IMR-90 (cell line): Measurements from ENCODE around the gene SPG11. TPM values are rescaled to one million over a fixed set of nuclear protein-coding genes. Genes with fewer than 3 reads are reported as not detected.

Experiments
- ATAC-seq: fragments of 200-7000 bp; cut with Tn5 transposase; 2 replicates; pipeline ENCODE4 v1.9.1; 2020; ENCODE audit warnings: low read depth, mild to moderate bottlenecking, moderate library complexity
- BruUV-seq: library from RNA; stranded (reverse); fragments of 400-500 nt; replicated peaks from 2 replicates; lab custom pipeline; 2021; lab: Mats Ljungman, UMichigan
- CTCF ChIA-PET: fragments of 300-600 bp; formaldehyde crosslinking; extraction: SDS; loops from one replicate; lab custom pipeline; 2021; ENCODE audit warnings: antibody characterized with exemption; lab: Yijun Ruan, JAX
- POLR2A ChIA-PET: fragments of 300-600 bp; sonication (Branson Sonifier 250); formaldehyde crosslinking; loops from one replicate; lab custom pipeline; 2022; ENCODE audit warnings: antibody characterized with exemption; ENCODE audit not compliant: unreplicated experiment; lab: Charles Lee
- DNase-seq: peaks from one replicate; pipeline ENCODE4 v3.0.0; 2013
- H2AFZ ChIP-seq: replicated peaks from 2 replicates; pipeline ENCODE3; 2013; ENCODE audit warnings: low read length, mild to moderate bottlenecking; ENCODE audit not compliant: poor library complexity
- H2AK5ac ChIP-seq: 2 replicates; pipeline ENCODE4 v1.6.1; 2013; ENCODE audit warnings: low read depth, low read length, inconsistent platforms
- H2AK9ac ChIP-seq: replicated peaks from 2 replicates; pipeline ENCODE3; 2013; ENCODE audit warnings: mild to moderate bottlenecking, low read depth, low read length, moderate library complexity; ENCODE audit not compliant: poor library complexity
- H2BK120ac ChIP-seq: 2 replicates; pipeline ENCODE4 v1.6.1; 2013; ENCODE audit warnings: low read depth, low read length, inconsistent platforms
- H2BK15ac ChIP-seq: 3 replicates; pipeline ENCODE4 v1.6.1; 2013; ENCODE audit warnings: low read depth, low read length, inconsistent platforms
- H2BK20ac ChIP-seq: 2 replicates; pipeline ENCODE4 v1.6.1; 2013; ENCODE audit warnings: low read depth, mild to moderate bottlenecking, inconsistent platforms, low read length, moderate library complexity
- H2BK5ac ChIP-seq: 2 replicates; pipeline ENCODE4 v1.6.1; 2013; ENCODE audit warnings: mild to moderate bottlenecking, low read depth, low read length, inconsistent platforms; ENCODE audit not compliant: poor library complexity, severe bottlenecking
- H3K14ac ChIP-seq: replicated peaks from 2 replicates; pipeline ENCODE4 v1.6.1; 2013; ENCODE audit warnings: low read depth, low read length, inconsistent platforms
- H3K18ac ChIP-seq: 2 replicates; pipeline ENCODE4 v1.6.1; 2013; ENCODE audit warnings: low read depth, low read length, control low read depth
- H3K23ac ChIP-seq: 2 replicates; pipeline ENCODE4 v1.6.1; 2013; ENCODE audit warnings: low read depth, low read length, inconsistent platforms
- H3K27ac ChIP-seq: 2 replicates; pipeline ENCODE4 v1.5.1; 2013; ENCODE audit warnings: mild to moderate bottlenecking, control low read depth, low read length; ENCODE audit not compliant: insufficient read depth
- H3K27me3 ChIP-seq: 2 replicates; pipeline ENCODE4 v1.6.1; 2013; ENCODE audit warnings: low read length; ENCODE audit not compliant: control insufficient read depth, insufficient read depth
- H3K36me3 ChIP-seq: 2 replicates; pipeline ENCODE4 v1.6.1; 2013; ENCODE audit warnings: low read length, mixed read lengths; ENCODE audit not compliant: control insufficient read depth, insufficient read depth
- H3K4ac ChIP-seq: 2 replicates; pipeline ENCODE4 v1.6.1; 2013; ENCODE audit warnings: low read depth, low read length, inconsistent platforms
- H3K4me1 ChIP-seq: 2 replicates; pipeline ENCODE4 v1.6.1; 2013; ENCODE audit warnings: low read length, mixed read lengths; ENCODE audit not compliant: control insufficient read depth, insufficient read depth
- H3K4me2 ChIP-seq: 2 replicates; pipeline ENCODE4 v1.6.1; 2013; ENCODE audit warnings: low read depth, mild to moderate bottlenecking, control low read depth, low read length, moderate library complexity
- H3K4me3 ChIP-seq: 2 replicates; pipeline ENCODE4 v1.5.1; 2013; ENCODE audit warnings: low read depth, mild to moderate bottlenecking, control low read depth, low read length, moderate library complexity; ENCODE audit not compliant: insufficient read depth
- H3K56ac ChIP-seq: 2 replicates; pipeline ENCODE4 v1.6.1; 2013; ENCODE audit warnings: low read length, inconsistent platforms; ENCODE audit not compliant: insufficient read depth; ENCODE audit errors: extremely low read depth
- H3K79me1 ChIP-seq, 2 experiments: 2 replicates each; pipeline ENCODE4 v1.6.1; 2013; ENCODE audit warnings: low read length in 2 of 2, inconsistent platforms in 1 of 2, low read depth in 1 of 2
- H3K9ac ChIP-seq: 2 replicates; pipeline ENCODE4 v1.6.1; 2013; ENCODE audit warnings: low read depth, low read length, control low read depth
- H3K9me1 ChIP-seq: 2 replicates; pipeline ENCODE4 v1.6.1; 2013; ENCODE audit warnings: low read length, inconsistent platforms; ENCODE audit not compliant: insufficient read depth
- H3K9me3 ChIP-seq: 2 replicates; pipeline ENCODE4 v1.6.1; 2013; ENCODE audit warnings: low read length; ENCODE audit not compliant: control insufficient read depth, insufficient read depth
- H4K20me1 ChIP-seq: 2 replicates; pipeline ENCODE4 v1.6.1; 2013; ENCODE audit warnings: low read length, inconsistent platforms; ENCODE audit not compliant: insufficient read depth
- H4K5ac ChIP-seq: 2 replicates; pipeline ENCODE4 v1.6.1; 2013; ENCODE audit warnings: mild to moderate bottlenecking, low read depth, low read length, control low read depth
- H4K8ac ChIP-seq, 2 experiments: 2 replicates each; pipeline ENCODE4 v1.6.1; 2013; ENCODE audit warnings: low read depth in 2 of 2, low read length in 2 of 2, control low read depth in 1 of 2, inconsistent platforms in 1 of 2
- H4K91ac ChIP-seq: 2 replicates; pipeline ENCODE4 v1.6.1; 2013; ENCODE audit warnings: low read depth, low read length, inconsistent platforms; ENCODE audit not compliant: insufficient read depth
- BHLHE40 ChIP-seq: fragments of 150-350 bp; IDR thresholded peaks from 2 replicates; pipeline ENCODE4 v1.6.1; 2016; ENCODE audit warnings: mild to moderate bottlenecking, low read depth, low read length
- CEBPB ChIP-seq: IDR thresholded peaks from 2 replicates; pipeline ENCODE4 v1.6.1; 2012; ENCODE audit warnings: low read depth, low read length, improper control_type of control experiment
- CHD1 ChIP-seq: IDR thresholded peaks from 2 replicates; pipeline ENCODE4 v1.6.1; 2012; ENCODE audit warnings: low read depth, low read length, improper control_type of control experiment
- CTCF ChIP-seq: conservative IDR thresholded peaks from 2 replicates; pipeline ENCODE4 v1.5.1; 2012; ENCODE audit warnings: mild to moderate bottlenecking, low read depth, low read length, improper control_type of control experiment
- ELK1 ChIP-seq: fragments of 150-350 bp; IDR thresholded peaks from 2 replicates; pipeline ENCODE4 v1.6.1; 2016; ENCODE audit warnings: low read depth, mild to moderate bottlenecking, low read length, moderate library complexity, borderline replicate concordance
- FOS ChIP-seq: fragments of 150-350 bp; IDR thresholded peaks from 2 replicates; pipeline ENCODE4 v1.6.1; 2016; ENCODE audit warnings: low read depth, low read length
- MAFK ChIP-seq: IDR thresholded peaks from 2 replicates; pipeline ENCODE4 v1.6.1; 2012; ENCODE audit warnings: low read depth, low read length, improper control_type of control experiment
- MAZ ChIP-seq: IDR thresholded peaks from 2 replicates; pipeline ENCODE4 v1.6.1; 2012; ENCODE audit warnings: low read depth, mild to moderate bottlenecking, low read length, improper control_type of control experiment, moderate library complexity, borderline replicate concordance
- MXI1 ChIP-seq: IDR thresholded peaks from 2 replicates; pipeline ENCODE4 v1.6.1; 2012; ENCODE audit warnings: low read depth, mild to moderate bottlenecking, low read length, moderate library complexity, borderline replicate concordance
- NFE2L2 ChIP-seq: fragments of 150-350 bp; IDR thresholded peaks from 2 replicates; pipeline ENCODE4 v1.6.1; 2016; ENCODE audit warnings: low read depth, mild to moderate bottlenecking, low read length
- POLR2A ChIP-seq: IDR thresholded peaks from 2 replicates; pipeline ENCODE4 v1.6.1; 2012; ENCODE audit warnings: mild to moderate bottlenecking, low read depth, low read length
- RAD21 ChIP-seq: IDR thresholded peaks from 2 replicates; pipeline ENCODE4 v1.6.1; 2012; ENCODE audit warnings: low read length, improper control_type of control experiment
- RCOR1 ChIP-seq: IDR thresholded peaks from 2 replicates; pipeline ENCODE4 v1.6.1; 2012; ENCODE audit warnings: mild to moderate bottlenecking, low read length, improper control_type of control experiment; ENCODE audit not compliant: insufficient replicate concordance
- RFX5 ChIP-seq: IDR thresholded peaks from 2 replicates; pipeline ENCODE4 v1.8.0; 2012; ENCODE audit warnings: low read depth, mild to moderate bottlenecking, low read length, moderate library complexity
- SMC3 ChIP-seq: fragments of 150-350 bp; IDR thresholded peaks from 2 replicates; pipeline ENCODE4 v1.6.1; 2016; ENCODE audit warnings: low read depth, mild to moderate bottlenecking, antibody characterized with exemption, low read length, moderate library complexity
- USF2 ChIP-seq: fragments of 150-350 bp; IDR thresholded peaks from 2 replicates; pipeline ENCODE4 v1.6.1; 2017; ENCODE audit warnings: mild to moderate bottlenecking, antibody characterized with exemption, low read length, low read depth
- dilution Hi-C: fragments of 300-500 bp; cut with HindIII; formaldehyde crosslinking; loops from one replicate; pipeline ENCODE4 v1.14.3; 2018; ENCODE audit warnings: low sequenced_read_pairs; ENCODE audit not compliant: unreplicated experiment
- in situ Hi-C: fragments of 300-500 bp; cut with MboI; formaldehyde crosslinking; loops from 3 replicates; pipeline ENCODE4 v1.14.3; 2019; ENCODE audit warnings: low sequenced_read_pairs, inconsistent platforms, mixed read lengths
- intact Hi-C: fragments of 100-400 bp; cut with micrococcal nuclease; formaldehyde crosslinking; loops from 2 replicates; pipeline ENCODE4 v1.10.0; 2022
- polyA plus RNA-seq, 3 experiments: library from polyadenylated mRNA; depleted of rRNA; stranded (reverse); fragments of >200 nt; gene quantifications; 2 replicates each; pipeline ENCODE4 v1.2.3, GENCODE V29; 2012; ENCODE audit warnings: low replicate concordance in 1 of 3
- total RNA-seq: library from RNA; depleted of rRNA; stranded (reverse); fragments of >200 nt; gene quantifications from 2 replicates; pipeline ENCODE4 v1.2.3, GENCODE V29; 2012

Gene SPG11
- total and polyA plus RNA-seq, 2 of the 4 experiments (the other 2 are of a cell fraction), result 30.8 to 32.6 TPM

- H3K14ac ChIP-seq, result no peak overlapping the region
- H4K20me1 ChIP-seq, result no peaks in the 10 kb centered on the region
- no peak overlapping the region for H3K18ac ChIP-seq
- no peak overlapping the region for H2BK15ac ChIP-seq
- no TSS peak for BruUV-seq
- ChIA-PET POLR2A (no interaction called here), CTCF (interaction anchor here (1.1 kb wide), 1 partner anchor 15 kb away, joined by 3 read pairs; no protein-coding TSS in a partner anchor)
- H2BK20ac ChIP-seq, result no peak overlapping the region
- H4K8ac ChIP-seq, result no peak overlapping the region
- no peak overlapping the region for H2BK5ac ChIP-seq
- H3K23ac ChIP-seq, result no peak overlapping the region
- no peaks in the 10 kb centered on the region for H3K4me1 ChIP-seq
- no peaks in the 10 kb centered on the region for H3K27me3 ChIP-seq
- no peak overlapping the region for H2AFZ ChIP-seq
- peaks cover 3% of the 10 kb centered on the region; the same call in 1 of the 2 replicates for H3K9me1 ChIP-seq
- dilution Hi-C loops (no loop called here), intact Hi-C loops (no loop called here), in situ Hi-C loops (no loop called here)
- H3K9me3 ChIP-seq, result no peaks in the 10 kb centered on the region
- H3K9ac ChIP-seq, result no peak overlapping the region
- no peak overlapping the region for H3K4ac ChIP-seq
- ATAC-seq, result no peak
- TF ChIP-seq CEBPB, result no peak
- TF ChIP-seq RFX5, result no peak
- no peak for TF ChIP-seq ELK1
- no peak for TF ChIP-seq FOS
- TF ChIP-seq USF2, result no peak
- TF ChIP-seq BHLHE40, result no peak
- no peak for TF ChIP-seq CHD1
- TF ChIP-seq RCOR1, result no peak
- no peak for TF ChIP-seq MAZ
- TF ChIP-seq SMC3, result no peak
- no peak for TF ChIP-seq NFE2L2
- TF ChIP-seq CTCF, result no peak
- TF ChIP-seq POLR2A, result no peak
- TF ChIP-seq RAD21, result no peak
- TF ChIP-seq MAFK, result no peak
- no peak for TF ChIP-seq MXI1
- H3K79me1 ChIP-seq, result peaks cover 7 to 16% of the 10 kb centered on the region in 2 experiments
- H3K56ac ChIP-seq, result no peak overlapping the region
- H3K36me3 ChIP-seq, result peaks cover 18% of the 10 kb centered on the region
- no peak overlapping the region for H2AK9ac ChIP-seq
- H2AK5ac ChIP-seq, result no peak overlapping the region
- no peak overlapping the region for H3K4me2 ChIP-seq
- no peak overlapping the region for H2BK120ac ChIP-seq
- H4K91ac ChIP-seq, result no peak overlapping the region
- H4K5ac ChIP-seq, result no peak overlapping the region
- no peak overlapping the region for H3K4me3 ChIP-seq
- DNase-seq, result no peak
- H3K27ac ChIP-seq, result no peak overlapping the region
These were observed 147.0 kb downstream of the SPG11 start for GRCh38 chr15:44516436-44516835.
